GM12892 (cell line): ENCODE measurements around the gene SPRED1.

Source experiments
- POLR2A ChIP-seq: IDR thresholded peaks from 2 replicates; pipeline ENCODE4 v1.6.1; 2011; ENCODE audit warnings: low read depth, low read length, control low read depth
- POLR2AphosphoS5 ChIP-seq: IDR thresholded peaks from 2 replicates; pipeline ENCODE4 v1.6.1; 2011; ENCODE audit warnings: low read depth, low read length, control low read depth
- TAF1 ChIP-seq: IDR thresholded peaks from 2 replicates; pipeline ENCODE4 v1.6.1; 2011; ENCODE audit warnings: low read depth, mild to moderate bottlenecking, control low read depth, low read length, borderline replicate concordance

DNA sequence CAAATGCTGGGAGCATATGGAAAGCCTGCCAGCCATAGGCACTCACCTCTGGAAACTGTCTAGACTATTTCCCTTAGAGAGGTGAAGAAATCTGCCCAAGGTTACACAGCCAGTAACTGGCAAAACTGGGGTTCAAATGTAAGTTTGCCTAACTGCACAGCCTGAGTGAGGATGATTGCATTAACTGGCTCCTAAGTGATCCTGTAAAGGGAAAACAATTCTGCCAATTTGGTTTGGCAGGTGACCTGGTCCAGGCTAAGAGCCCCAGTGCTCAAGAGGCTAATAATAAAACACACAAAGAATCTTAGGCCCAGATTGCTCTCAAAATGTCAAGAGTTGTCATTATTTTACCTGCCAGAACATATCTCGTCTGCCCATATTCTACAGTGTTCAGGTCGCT, 43.9 kb upstream of the SPRED1 start:
- TF ChIP-seq POLR2AphosphoS5 (no peak), POLR2A (no peak), TAF1 (no peak)
